Peyer's patch (tissue), 4 donors: Measurements from ENCODE around the gene TOP3B.

ENCODE experiments used
- POLR2A ChIP-seq, 2 donors: fragments of 450-650 bp; IDR thresholded peaks; one replicate each; pipeline ENCODE4 v1.5.1; 2017; ENCODE audit warnings: antibody characterized with exemption in 2 of 2, mild to moderate bottlenecking in 2 of 2, moderate library complexity in 2 of 2
- TF ChIP-seq, protein P1 (sequence below), 6 experiments: fragments of 450-650 bp in 4 of 6; fragments of 200-600 bp in 2 of 6; sonication (generic) in 1 of 6; IDR thresholded peaks; one replicate each; pipeline ENCODE4 v1.5.1; 2017 to 2019; ENCODE audit warnings: antibody characterized with exemption in 6 of 6, mild to moderate bottlenecking in 3 of 6, moderate library complexity in 1 of 6

DNA sequence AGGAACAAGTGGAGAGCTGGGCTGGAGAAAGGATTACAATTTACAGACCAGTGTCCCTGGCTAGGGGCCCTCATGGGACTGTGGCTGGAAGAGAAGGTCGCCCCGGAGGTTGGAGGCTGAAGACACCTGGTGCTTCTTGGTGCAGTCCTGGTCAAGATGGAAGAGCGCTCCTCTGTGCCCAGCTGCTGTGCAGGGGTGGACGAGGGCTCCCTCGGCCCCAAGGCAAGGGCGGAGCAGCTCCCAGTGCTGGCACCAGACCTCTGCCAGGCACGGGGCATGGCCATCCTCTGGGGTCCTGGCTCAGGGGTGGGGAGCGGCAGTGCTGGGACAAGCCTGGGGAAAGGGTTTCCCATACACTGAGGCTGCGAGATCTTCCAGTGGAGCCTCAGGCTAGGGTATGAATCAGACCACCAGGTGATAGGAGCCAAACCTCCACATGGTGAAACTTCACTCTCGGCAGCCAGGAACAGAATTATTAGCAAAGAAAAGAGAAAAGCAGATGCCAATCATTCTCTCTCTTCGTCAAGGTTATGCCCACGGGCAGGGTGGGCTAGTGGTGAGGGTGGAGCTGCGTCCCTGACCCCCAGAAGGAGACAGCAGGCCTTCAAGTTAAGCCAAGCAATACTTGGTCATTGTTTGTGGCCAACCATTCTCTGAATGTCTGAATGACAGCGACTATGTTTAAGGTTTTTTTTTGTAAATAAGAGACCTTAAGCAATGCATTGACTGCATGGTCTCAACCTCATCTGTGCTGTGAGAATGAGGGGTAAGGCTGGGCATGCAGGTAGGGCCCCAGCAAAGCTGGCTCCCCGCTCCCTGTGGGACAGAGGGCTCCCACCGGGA lies 62.0 kb downstream of the TOP3B start:
- TF ChIP-seq, protein P1, sequence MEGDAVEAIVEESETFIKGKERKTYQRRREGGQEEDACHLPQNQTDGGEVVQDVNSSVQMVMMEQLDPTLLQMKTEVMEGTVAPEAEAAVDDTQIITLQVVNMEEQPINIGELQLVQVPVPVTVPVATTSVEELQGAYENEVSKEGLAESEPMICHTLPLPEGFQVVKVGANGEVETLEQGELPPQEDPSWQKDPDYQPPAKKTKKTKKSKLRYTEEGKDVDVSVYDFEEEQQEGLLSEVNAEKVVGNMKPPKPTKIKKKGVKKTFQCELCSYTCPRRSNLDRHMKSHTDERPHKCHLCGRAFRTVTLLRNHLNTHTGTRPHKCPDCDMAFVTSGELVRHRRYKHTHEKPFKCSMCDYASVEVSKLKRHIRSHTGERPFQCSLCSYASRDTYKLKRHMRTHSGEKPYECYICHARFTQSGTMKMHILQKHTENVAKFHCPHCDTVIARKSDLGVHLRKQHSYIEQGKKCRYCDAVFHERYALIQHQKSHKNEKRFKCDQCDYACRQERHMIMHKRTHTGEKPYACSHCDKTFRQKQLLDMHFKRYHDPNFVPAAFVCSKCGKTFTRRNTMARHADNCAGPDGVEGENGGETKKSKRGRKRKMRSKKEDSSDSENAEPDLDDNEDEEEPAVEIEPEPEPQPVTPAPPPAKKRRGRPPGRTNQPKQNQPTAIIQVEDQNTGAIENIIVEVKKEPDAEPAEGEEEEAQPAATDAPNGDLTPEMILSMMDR (IDR thresholded peaks at IDR 0.05): no peak
- no peak for TF ChIP-seq POLR2A (IDR thresholded peaks at IDR 0.05)
